Esophagus muscularis mucosa (tissue), 4 donors: ENCODE data around the gene RPL12. TPM values are rescaled to one million over a fixed set of nuclear protein-coding genes. Genes with fewer than 3 reads are reported as not detected.

ENCODE experiments used
- DNase-seq: peaks from one replicate; pipeline ENCODE4 v3.0.0-alpha.2; 2017; ENCODE audit errors: extremely low spot score
- H3K27ac ChIP-seq, 4 donors: fragments of 200-600 bp; sonication (generic); replicated peaks in 1 of 4; 1 replicate in 3 of 4; 2 replicates in 1 of 4; pipeline ENCODE4 v1.5.1; 2016 to 2019; ENCODE audit warnings: mild to moderate bottlenecking in 1 of 4
- H3K27me3 ChIP-seq, 4 donors: fragments of 200-600 bp; sonication (generic); one replicate each; pipeline versions ENCODE4 v1.5.1 to v1.6.0; 2016 to 2019
- H3K36me3 ChIP-seq, 4 donors: fragments of 200-600 bp; sonication (generic); one replicate each; pipeline ENCODE4 v1.5.1; 2016 to 2019
- H3K4me1 ChIP-seq, 4 donors: fragments of 200-600 bp; sonication (generic); one replicate each; pipeline ENCODE4 v1.5.1; 2016 to 2019
- H3K4me3 ChIP-seq, 4 donors: fragments of 200-600 bp; sonication (generic); 1 replicate in 2 of 4; 2 replicates in 2 of 4; pipeline ENCODE4 v1.5.1; 2016 to 2019; ENCODE audit warnings: mild to moderate bottlenecking in 4 of 4, moderate library complexity in 1 of 4
- H3K9me3 ChIP-seq, 4 donors: fragments of 200-600 bp; sonication (generic); 1 replicate in 3 of 4; 2 replicates in 1 of 4; pipeline ENCODE4 v1.5.1; 2016 to 2019
- EP300 ChIP-seq: sonication (generic); formaldehyde crosslinking; IDR thresholded peaks from one replicate; pipeline ENCODE4 v1.6.1; 2017; ENCODE audit warnings: antibody characterized with exemption
- POLR2A ChIP-seq: fragments of 450-650 bp; IDR thresholded peaks from one replicate; pipeline ENCODE4 v1.6.1; 2017; ENCODE audit warnings: antibody characterized with exemption, moderate library complexity, mild to moderate bottlenecking, low read depth
- POLR2AphosphoS5 ChIP-seq, 2 donors: sonication (generic); formaldehyde crosslinking; IDR thresholded peaks; one replicate each; pipeline ENCODE4 v1.6.1; 2017; ENCODE audit warnings: antibody characterized with exemption in 2 of 2
- WGBS: methylation state at CpG from one replicate; pipeline ENCODE4 v1.1.5; 2018; 5-methylcytosine and 5-hydroxymethylcytosine counted together
- intact Hi-C: fragments of 100-400 bp; cut with DNase I; formaldehyde crosslinking; loops from one replicate; pipeline ENCODE4 v1.15.1; 2023
- total RNA-seq, 4 donors: library from RNA; depleted of rRNA; stranded (reverse); fragments of >200 nt; gene quantifications; one replicate each; pipeline versions ENCODE4 v1.1.0 to v1.2.1, GENCODE V29; 2016
- TF ChIP-seq, protein P1 (sequence below), 3 experiments: fragments of 200-600 bp in 2 of 3; fragments of 450-650 bp in 1 of 3; sonication (generic) in 2 of 3; IDR thresholded peaks; one replicate each; pipeline ENCODE4 v1.5.1; 2017 to 2019; ENCODE audit warnings: antibody characterized with exemption in 3 of 3, mild to moderate bottlenecking in 2 of 3, moderate library complexity in 1 of 3

The RPL12 gene
- total RNA-seq, 4 donors from 2014 or later: 880 to 2,334 (median 1,732) TPM

GRCh38 chr9:127415657-127416056 lies 35.5 kb downstream of the RPL12 start:
- TF ChIP-seq POLR2AphosphoS5 (IDR thresholded peaks at IDR 0.05): no peak
- TF ChIP-seq, protein P1, sequence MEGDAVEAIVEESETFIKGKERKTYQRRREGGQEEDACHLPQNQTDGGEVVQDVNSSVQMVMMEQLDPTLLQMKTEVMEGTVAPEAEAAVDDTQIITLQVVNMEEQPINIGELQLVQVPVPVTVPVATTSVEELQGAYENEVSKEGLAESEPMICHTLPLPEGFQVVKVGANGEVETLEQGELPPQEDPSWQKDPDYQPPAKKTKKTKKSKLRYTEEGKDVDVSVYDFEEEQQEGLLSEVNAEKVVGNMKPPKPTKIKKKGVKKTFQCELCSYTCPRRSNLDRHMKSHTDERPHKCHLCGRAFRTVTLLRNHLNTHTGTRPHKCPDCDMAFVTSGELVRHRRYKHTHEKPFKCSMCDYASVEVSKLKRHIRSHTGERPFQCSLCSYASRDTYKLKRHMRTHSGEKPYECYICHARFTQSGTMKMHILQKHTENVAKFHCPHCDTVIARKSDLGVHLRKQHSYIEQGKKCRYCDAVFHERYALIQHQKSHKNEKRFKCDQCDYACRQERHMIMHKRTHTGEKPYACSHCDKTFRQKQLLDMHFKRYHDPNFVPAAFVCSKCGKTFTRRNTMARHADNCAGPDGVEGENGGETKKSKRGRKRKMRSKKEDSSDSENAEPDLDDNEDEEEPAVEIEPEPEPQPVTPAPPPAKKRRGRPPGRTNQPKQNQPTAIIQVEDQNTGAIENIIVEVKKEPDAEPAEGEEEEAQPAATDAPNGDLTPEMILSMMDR (IDR thresholded peaks at IDR 0.05): no peak
- no peak for TF ChIP-seq POLR2A
- TF ChIP-seq EP300: no peak

GRCh38 chr9:127415141-127415540 lies 36.1 kb downstream of the RPL12 start:
- H3K4me1 ChIP-seq: peaks cover 0 to 19% (median 11%) of the 10 kb centered on the region in 4 donors
- no peak overlapping the region for H3K4me3 ChIP-seq
- no peak for DNase-seq
- 90% methylated on average over 4 of the region's 4 CpGs for WGBS
- TF ChIP-seq EP300: no peak
- TF ChIP-seq POLR2A: no peak
- TF ChIP-seq, protein P1 (IDR thresholded peaks at IDR 0.05): no peak
- TF ChIP-seq POLR2AphosphoS5 (IDR thresholded peaks at IDR 0.05): no peak
- no peaks in the 10 kb centered on the region for H3K27me3 ChIP-seq
- intact Hi-C loops: no loop called here
- peaks cover 0 to 4% (median 0%) of the 10 kb centered on the region in 4 donors for H3K36me3 ChIP-seq
- no peaks in the 10 kb centered on the region for H3K9me3 ChIP-seq
- no peak overlapping the region for H3K27ac ChIP-seq

More at GRCh38 chr9:127415657-127416056, 35.5 kb downstream of the RPL12 start:
- H3K27ac ChIP-seq: no peak overlapping the region
- 67% methylated on average over 1 of the region's 1 CpG for WGBS
- H3K4me3 ChIP-seq: no peak overlapping the region
- intact Hi-C loops: no loop called here
- H3K27me3 ChIP-seq: no peaks in the 10 kb centered on the region
- peaks cover 0 to 19% (median 11%) of the 10 kb centered on the region in 4 donors for H3K4me1 ChIP-seq
- H3K36me3 ChIP-seq: peaks cover 0 to 4% (median 0%) of the 10 kb centered on the region in 4 donors
- no peak for DNase-seq
- no peaks in the 10 kb centered on the region for H3K9me3 ChIP-seq

DNA sequence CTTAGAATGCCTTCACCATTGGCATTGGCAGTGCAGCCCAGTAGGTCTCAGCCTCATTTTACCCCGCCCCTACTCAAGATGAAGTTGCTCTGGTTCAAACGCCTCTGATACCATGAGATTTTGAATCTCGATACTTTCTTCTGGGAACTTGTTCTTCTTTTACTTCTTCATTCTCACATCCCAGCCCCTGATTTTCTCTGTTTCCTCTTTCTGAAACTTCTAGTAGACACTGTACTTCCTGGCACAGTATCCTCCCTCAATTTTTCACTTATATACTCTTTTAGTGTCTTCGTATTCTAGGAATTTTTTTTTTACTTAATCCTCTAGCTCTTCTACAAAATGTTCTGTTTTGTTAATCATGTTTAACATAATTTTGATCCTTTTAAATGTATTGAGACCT lies 40.1 kb downstream of the RPL12 start:
- intact Hi-C loops: no loop called here
- DNase-seq: no peak
- 75% methylated on average over 4 of the region's 4 CpGs for WGBS
- Histone ChIP-seq H3K27me3 (no peaks in the 10 kb centered on the region), H3K27ac (no peak overlapping the region), H3K4me3 (no peak overlapping the region), H3K36me3 (peaks cover 0 to 24% (median 12%) of the 10 kb centered on the region in 4 donors), H3K4me1 (peaks cover 0 to 9% (median 8%) of the 10 kb centered on the region in 4 donors), H3K9me3 (no peaks in the 10 kb centered on the region)
- TF ChIP-seq POLR2AphosphoS5 (IDR thresholded peaks at IDR 0.05) (no peak), POLR2A (no peak), EP300 (no peak)
- TF ChIP-seq, protein P1 (IDR thresholded peaks at IDR 0.05): no peak

GRCh38 chr9:127407492-127407843 lies 43.7 kb downstream of the RPL12 start:
- H3K27me3 ChIP-seq: no peaks in the 10 kb centered on the region
- H3K4me3 ChIP-seq: no peak overlapping the region
- H3K9me3 ChIP-seq: no peaks in the 10 kb centered on the region
- H3K4me1 ChIP-seq: peaks cover 0 to 8% (median 0%) of the 10 kb centered on the region in 4 donors
- DNase-seq: no peak
- H3K36me3 ChIP-seq: peaks cover 12 to 61% (median 40%) of the 10 kb centered on the region in 4 donors
- H3K27ac ChIP-seq: no peak overlapping the region
- TF ChIP-seq EP300: no peak
- WGBS: 89% methylated on average over 6 of the region's 6 CpGs
- intact Hi-C loops: no loop called here

- no peak for DNase-seq
- Histone ChIP-seq H3K9me3 (no peaks in the 10 kb centered on the region), H3K4me3 (no peak overlapping the region), H3K4me1 (peaks cover 0 to 8% (median 0%) of the 10 kb centered on the region in 4 donors), H3K27me3 (no peaks in the 10 kb centered on the region), H3K36me3 (peaks cover 12 to 66% (median 43%) of the 10 kb centered on the region in 4 donors), H3K27ac (no peak overlapping the region)
- intact Hi-C loops: no loop called here
- TF ChIP-seq, protein P1 (IDR thresholded peaks at IDR 0.05): no peak
- TF ChIP-seq POLR2A (no peak), POLR2AphosphoS5 (IDR thresholded peaks at IDR 0.05) (no peak), EP300 (no peak)
- WGBS: 90% methylated on average over 12 of the region's 13 CpGs
These were observed 44.3 kb downstream of the RPL12 start for GRCh38 chr9:127406799-127407491.
